Epidermal melanocyte (primary cell): ENCODE measurements around the gene HSD11B2.
A peak's percentile ranks its signal among the peaks of the same experiment; 100 is the strongest.
"Not testable (repeated sequence)": the region's sequence is repeated elsewhere in the genome, so short reads cannot be mapped to it uniquely, and the experiment has no call there.

Experiments used
- DNase-seq: peaks from one replicate; pipeline ENCODE4 v3.0.0; 2011; ENCODE audit warnings: low spot score; ENCODE audit not compliant: insufficient read length

The HSD11B2 gene

DNA sequence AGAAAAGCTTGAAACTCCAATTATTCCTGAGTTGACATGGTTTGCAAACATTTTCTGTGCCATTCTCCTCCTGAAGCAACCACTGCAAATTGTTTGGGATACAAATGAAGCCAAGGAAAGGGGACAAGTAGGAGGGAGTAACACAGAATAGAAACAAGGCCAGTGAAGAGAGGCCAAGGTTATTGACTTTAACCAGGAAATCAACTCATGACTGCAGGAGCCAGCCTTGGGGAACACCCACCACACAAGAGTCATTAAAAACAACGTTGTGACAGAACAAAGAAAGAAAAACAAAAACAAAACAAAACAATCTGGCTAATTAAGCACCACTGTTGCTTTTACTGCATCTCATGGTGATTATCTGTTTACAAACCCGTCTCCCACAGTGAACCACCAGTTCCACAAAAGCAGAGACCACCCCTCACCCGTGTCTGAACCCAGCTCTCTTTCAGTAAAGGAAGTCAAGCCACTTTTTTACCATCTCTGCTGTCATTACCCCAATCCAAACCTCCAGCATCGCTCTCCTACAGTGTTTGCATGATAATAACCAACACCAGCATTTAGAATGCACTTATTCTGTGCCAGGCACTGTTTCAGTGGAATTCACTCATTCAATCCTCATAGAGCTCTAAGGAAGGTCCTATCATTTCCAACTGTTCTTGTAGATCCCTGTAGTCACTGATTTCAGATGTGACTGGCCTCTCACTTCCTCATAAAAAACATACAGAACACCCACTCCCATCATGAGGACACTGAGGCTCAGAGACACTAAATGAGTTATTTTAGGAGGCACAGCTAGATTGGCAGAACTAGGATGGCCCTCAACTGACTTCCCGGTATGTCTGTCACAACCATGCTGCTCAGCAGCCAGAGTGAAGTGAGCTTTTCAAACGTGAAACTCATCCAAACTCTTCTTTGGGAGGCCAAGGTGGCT is 16.7 kb upstream of the HSD11B2 start:
- no peak for DNase-seq

- DNase-seq, result not testable (repeated sequence)
These were observed 15.5 kb upstream of the HSD11B2 start for GRCh38 chr16:67415421-67415820.

GRCh38 chr16:67415872-67416793 is 14.8 kb upstream of the HSD11B2 start, which contains the start of gene ZDHHC1:
Gene ZDHHC1, minus strand, starts transcription at chr16:67416477. Its CDS starts 8,702 bp downstream, at chr16:67407775.
- DNase-seq, result peak; percentile 91

DNA sequence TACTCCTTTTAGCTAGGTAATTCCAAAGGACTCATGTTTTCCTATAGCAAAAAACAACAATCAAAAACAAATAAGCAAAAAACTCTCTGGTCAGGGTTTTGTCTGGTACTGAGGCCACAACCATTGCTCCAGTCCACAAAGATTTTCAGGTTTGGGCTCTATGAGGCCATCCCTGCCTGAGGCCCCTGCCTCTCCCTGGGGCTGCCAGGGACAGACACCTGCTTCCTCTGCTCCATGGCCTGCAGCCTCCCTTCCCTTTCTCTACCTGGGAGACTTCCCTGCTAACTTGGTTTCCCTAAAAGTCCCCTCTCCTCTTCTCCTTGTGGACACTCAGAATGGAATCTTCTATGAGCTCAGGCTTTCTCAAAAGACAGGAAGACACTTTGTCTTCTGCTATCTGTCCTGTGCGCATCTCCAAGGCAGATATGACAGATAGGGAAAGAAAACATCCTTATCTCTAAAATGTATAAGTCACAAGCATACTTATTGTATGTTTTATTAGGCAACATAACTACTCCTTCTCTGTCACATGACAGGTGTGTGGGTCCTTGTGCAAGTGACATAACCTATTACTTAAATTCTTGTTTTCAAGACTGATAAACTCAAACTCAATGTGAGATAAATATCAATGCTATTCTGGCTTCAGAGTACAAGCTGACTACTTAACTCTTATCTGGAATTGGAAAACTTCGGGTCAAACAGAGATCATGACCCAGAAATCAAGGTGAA is 13.4 kb upstream of the HSD11B2 start:
- DNase-seq, result no peak

- DNase-seq, result no peak
These were observed 11.4 kb upstream of the HSD11B2 start for GRCh38 chr16:67419502-67419901.

DNA sequence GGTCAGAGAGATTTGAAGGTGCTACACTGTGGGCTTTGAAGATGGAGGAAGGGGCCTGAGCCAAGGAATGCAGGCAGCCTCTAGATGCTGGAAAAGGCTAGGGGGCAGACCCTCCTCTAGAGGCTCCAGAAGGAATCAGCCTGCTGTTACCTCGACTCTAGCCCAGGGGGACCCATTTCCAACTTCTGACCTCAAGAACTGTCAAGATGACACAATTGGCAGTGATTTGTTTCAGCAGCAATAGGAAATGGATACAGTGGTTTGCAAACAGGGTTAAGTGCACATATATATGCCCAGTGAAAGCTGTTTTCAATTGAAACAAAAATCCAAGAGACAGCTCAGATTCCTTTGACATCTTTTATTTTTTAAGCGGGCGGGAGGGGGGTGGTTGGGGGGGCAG is 11.0 kb upstream of the HSD11B2 start:
- DNase-seq, result no peak

DNA sequence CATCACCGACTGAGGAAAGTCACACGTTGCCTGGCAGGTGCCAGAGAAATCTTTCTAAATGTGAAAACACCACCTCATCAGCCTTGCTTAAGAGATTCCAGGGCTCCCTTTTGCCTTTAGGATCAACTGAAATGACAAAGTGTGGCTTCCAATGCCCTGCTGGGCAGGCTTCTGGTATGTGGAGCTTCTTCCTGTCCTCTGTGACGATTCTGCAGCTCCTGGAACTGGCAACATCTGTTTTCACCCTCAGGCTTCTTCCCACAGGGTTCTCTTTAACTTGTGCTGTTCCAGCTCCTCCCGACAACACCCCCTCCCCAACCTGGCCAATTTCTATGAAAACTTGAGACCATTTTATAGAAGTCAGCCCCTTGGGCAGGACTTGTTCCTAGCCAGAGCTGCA is 9.9 kb upstream of the HSD11B2 start:
- DNase-seq, result no peak

- no peak for DNase-seq
These were observed 7.9 kb upstream of the HSD11B2 start for GRCh38 chr16:67423015-67423414.

DNA sequence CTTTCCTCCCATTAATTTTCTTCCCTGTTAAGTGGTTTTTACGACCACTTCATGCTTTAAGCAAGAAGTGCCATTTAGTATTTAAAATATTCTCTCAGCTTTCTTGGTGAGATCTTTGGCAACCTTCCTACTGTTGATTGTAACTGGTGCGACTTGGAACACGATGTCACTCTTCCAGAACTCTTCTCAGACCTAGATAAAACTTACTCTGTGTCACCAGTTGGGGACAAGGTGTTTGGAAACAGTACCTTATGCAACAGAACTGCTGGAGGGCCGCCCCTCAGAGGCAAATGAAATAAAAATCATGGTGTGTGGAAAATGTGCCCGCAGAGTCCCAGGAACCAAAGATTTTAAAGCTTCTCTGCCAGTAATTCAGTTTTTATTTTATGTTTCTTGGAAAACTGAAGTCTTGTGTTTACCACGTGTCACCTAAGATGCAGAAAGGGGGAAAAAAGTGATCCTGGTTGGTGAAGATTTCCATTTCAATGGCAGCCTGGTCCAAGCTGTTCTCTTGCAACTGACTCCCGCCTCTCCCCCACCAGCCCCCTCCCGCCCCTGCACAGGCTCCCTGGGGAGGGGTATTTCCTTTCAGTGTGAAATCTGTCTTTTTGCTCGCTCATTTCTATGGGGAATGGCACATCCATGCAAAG is 7.2 kb upstream of the HSD11B2 start:
- no peak for DNase-seq

- DNase-seq, result no peak
These were observed 6.7 kb upstream of the HSD11B2 start for GRCh38 chr16:67424261-67424615.

DNA sequence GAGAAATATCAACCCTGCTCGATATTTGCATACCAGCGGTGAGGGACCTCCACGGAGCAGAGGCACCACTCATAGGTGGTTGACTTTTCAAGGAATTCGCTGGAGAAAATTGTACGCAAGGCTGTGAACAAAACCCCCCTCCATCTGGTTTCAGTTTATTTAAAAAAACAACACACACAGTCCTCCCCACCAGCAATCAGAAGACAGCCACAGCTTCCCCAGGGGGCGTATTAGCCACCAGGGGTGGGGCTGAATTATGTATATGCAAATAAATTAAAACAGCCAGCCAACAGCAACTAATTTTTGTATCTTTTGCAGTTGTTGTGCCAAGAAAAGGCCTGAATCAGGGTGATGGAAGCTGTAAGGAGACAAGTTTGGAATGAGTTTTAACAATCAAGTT is 5.9 kb upstream of the HSD11B2 start:
- DNase-seq, result no peak

DNA sequence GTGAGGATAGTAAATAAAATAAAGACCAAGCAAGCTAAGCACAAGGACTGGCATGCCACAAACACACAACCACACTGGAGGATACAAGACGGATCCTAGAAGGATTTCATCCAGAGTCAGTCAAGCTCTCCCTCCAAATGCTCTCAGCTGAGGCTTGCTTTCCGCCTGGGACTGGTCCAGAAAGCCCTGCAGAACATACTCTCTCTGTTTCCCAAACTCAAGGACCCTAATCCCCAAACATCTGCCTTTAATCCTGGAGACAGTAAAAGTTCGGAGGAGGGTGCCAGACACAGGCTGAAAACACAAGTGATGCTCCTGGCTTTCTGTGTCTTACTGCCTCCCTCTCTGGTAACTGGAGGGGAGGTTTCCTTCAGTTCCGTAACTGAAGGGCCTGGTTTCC is 5.3 kb upstream of the HSD11B2 start:
- DNase-seq, result no peak

DNA sequence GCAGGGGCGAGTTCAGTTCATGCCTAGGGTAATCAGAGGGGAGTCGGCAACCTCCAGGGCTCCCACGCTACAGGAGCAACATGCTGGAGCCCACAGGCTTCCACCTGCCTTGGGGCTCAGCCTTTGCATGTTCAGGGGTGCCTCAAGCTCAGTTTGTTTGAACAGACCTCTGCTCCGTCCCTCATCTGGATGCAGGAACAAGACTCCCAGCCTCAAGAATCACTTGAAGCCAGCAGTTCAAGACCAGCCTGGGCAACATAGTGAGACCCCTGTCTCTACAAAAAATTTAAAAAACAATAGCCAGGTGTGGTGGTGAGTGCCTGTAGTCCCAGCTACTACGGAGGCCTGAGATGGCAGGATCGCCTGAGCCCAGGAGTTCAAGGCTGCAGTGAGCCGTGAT is 4.9 kb upstream of the HSD11B2 start:
- DNase-seq, result no peak

DNA sequence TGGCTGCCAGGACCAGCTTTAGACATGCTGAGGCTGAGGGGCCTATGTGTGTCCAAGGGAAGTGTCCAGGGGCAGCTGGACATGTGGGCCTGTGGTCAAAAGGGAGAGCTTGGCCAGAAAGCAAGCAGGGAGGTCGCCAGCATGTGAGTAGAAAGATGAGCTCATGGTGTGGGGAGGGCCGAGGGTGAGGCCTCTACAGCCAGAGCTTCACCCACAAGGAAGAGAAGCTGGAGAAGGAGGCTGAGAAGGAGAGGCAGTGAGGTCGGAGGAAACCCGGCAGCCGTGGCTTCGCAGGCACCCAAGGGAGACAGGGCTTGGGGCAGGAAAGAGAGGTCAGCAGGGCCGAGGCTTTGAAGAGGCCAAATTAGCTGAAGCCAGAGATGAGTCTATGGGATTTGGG is 4.0 kb upstream of the HSD11B2 start:
- no peak for DNase-seq

DNA sequence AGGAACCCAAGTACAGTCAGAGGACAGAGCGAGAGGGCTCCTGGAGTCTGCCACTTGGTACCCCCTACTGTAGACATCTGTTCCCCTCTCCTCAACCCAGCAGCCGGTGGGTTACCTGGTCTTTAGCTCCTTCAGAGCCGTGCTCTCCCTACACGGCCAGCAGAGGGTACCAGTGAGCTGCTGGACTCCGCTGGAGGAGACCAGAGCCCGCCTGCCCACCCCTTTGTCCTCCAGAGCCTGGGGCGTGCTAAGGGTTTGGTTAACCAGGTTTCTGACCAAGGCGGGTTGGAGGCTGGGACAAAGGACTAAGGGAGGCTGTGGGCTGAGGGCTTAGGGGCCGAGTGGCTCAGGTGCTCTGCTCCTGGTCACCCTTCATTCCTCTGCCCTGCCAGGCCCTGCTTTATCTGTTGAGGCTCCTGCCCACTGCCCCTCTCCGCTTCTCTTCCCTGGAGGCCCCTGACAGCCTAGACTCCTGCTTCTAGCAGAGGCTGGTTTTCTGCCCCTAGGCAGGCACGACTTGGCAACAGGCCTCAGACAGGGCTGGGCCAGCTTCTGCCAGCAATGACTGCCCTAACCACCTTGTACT is 2.7 kb upstream of the HSD11B2 start:
- DNase-seq, result peak; percentile 80

DNA sequence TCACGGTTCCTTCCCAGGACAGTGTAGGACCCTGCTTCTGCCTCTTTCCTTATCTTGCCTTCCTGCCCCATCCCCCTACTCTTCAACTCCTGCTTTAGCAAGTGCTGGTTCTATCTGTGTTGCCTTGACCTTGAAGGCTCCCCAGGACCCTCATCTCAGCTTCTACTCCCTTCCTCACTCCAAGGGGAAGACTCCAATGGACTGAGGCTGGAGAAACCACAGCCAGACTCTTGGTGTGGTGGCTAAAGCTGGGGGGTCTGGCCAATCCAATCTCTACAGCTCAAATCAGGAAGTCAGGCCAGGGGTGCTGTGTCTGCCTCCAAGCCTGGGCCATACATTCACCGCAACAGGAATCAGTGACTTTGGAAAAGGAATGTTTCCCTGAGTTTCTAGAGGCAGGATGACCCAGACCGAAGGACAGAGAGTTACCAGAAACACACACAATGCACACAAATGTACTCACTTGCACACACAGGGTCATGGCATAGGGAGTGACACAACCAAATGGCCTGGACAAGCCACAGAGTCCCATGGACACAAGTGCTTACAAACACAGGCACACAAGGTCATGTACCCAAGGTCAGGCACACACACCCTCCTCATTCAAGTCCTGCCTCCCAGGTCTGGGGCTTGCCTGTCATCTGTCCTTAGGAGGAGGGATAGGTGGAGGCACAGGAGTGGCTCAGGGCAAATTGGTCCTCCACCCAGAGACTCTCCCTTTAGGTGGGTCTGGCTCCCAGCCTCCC is 1.7 kb upstream of the HSD11B2 start:
- DNase-seq, result no peak

- no peak for DNase-seq
These were observed 970 bp upstream of the HSD11B2 start for GRCh38 chr16:67429799-67430503.

GRCh38 chr16:67430504-67430976 is 381 bp upstream of the HSD11B2 start:
- no peak for DNase-seq
